ENCODE data around the gene DROSHA.

Gene DROSHA

GRCh38 chr5:31469466-31469865 is 62.4 kb downstream of the DROSHA start:
- DNase-seq, result no peak

DNA sequence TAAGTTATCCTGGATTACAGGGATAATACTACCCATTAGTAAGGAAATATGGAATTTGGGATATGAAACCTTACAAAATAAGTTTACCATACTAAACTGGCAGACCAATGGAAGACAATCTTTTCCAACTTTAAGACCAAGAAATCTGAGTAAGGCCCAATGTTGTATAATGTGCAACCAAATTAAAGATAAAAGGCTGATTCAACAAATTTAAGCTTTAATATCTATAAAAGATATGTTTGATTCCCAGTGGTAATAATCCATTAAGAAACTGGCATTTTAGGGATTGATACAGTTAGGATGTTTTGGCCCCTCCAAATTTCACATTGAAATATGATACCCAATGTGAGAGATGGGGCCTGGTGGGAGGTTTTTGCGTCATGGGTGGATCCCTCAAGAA is 66.6 kb downstream of the DROSHA start:
- no peak for DNase-seq

- DNase-seq, result no peak
These were observed 67.8 kb downstream of the DROSHA start for GRCh38 chr5:31464081-31464480.

DNA sequence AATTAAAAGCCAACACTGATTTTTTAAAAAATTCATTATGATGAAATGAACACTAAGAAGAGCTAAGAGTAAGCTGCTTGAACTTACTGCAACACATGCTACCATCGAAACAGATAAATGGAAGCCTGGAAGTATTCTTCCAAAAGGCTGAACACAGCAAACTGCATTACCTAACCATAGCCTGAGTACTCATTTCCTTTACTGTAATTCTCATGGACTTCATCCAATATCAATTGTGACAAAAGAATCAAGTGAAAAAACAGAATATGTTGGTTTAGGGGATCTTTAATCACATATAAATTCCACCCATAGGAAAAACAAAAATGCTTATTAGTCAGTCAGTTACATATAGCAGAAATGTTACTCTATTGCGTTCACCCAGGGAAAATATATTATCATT is 68.5 kb downstream of the DROSHA start:
- DNase-seq, result no peak

DNA sequence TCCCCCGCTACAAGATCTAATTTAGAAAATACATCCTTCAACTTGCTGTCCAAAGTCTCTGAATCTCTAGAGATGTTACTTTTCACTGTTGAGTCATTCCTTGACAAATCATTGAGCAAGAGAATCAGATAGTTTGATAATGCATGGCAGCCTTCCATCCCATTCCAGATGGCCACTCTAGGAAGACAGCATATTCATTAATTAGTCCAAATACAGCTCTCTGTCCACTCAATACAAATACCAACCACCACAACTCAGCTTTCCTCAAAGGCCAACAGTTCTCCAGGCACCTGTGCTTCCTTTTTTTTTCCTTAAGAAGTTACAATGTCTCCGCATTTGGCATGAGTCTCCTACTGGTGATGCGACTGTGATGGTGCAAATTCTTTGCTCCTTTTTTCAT is 72.3 kb downstream of the DROSHA start:
- DNase-seq, result no peak

DNA sequence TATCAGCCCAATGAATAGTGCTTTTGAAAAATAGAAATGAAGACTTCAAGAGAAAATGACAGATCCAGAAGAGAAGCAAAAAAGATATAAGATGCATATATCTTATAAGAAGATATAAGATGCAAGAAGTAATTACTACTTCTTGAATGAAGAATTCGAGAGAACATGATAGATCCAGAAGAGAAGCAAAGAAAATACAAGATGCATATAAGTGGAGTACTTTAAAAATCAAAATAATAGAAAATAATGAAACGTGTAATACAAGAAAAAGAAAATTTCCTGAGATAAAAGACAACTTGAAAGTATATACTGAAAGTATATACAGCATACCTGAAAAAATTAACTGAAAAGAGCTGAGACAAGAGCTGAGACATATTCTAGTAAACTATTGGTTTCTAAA is 76.7 kb downstream of the DROSHA start:
- no peak for DNase-seq

DNA sequence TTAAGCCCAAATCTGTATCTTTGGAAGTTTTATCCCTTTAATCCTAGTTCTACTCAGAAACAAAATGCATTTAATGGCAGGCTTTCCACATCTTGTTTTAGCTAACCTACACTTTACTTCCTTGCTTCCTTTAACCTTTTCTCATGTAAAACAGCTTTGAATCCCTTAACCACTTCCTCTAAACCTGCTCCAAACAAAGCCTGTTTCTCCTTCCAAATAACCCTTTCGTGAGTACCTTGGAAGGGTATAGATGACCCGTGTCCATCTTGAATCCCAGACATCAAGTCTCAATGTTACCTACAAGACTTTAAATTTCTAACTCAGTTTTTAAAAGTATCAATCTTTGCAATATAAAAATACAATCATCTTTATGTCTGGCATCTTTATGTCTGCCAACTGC is 78.4 kb downstream of the DROSHA start:
- DNase-seq, result no peak

DNA sequence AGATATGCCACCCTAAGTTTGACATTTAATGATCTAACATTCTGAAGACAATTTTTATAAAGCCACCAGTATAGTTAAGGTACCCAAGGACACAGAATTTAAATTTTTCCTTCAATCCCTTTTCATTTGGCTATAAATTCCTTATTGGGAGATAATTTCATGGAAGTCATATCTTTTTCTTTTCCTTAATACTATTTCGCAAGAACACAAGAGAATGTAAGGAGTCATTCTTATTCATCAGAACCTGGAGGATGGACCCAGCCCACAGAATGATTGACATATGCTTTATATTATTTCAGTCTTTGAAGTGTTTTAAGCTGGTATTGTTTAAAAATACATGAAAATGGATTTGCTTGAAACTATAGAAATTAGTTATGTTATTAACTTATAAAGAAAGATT is 79.6 kb downstream of the DROSHA start:
- DNase-seq, result no peak

DNA sequence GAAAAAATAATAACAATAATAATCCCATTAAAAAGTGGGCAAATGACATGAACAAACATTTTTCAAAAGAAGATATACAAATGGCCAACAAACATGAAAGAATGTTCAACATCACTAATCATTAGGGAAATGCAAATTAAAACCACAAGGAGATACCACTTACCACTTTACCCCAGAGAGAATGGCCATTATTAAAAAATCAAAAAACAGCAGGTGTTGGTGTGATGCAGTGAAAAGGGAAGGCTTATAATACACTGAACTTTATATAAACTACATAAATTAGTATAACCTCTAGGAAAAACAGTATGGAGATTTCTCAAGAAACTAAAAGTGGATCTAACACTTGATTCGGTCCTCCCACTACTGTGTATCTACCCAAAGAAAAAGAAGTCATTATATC is 81.9 kb downstream of the DROSHA start:
- no peak for DNase-seq

GRCh38 chr5:31449174-31449573 is 82.7 kb downstream of the DROSHA start:
- no peak for DNase-seq

- no peak for DNase-seq
These were observed 86.8 kb downstream of the DROSHA start for GRCh38 chr5:31445041-31445600.

GRCh38 chr5:31443572-31443971 is 88.3 kb downstream of the DROSHA start:
- DNase-seq, result no peak

DNA sequence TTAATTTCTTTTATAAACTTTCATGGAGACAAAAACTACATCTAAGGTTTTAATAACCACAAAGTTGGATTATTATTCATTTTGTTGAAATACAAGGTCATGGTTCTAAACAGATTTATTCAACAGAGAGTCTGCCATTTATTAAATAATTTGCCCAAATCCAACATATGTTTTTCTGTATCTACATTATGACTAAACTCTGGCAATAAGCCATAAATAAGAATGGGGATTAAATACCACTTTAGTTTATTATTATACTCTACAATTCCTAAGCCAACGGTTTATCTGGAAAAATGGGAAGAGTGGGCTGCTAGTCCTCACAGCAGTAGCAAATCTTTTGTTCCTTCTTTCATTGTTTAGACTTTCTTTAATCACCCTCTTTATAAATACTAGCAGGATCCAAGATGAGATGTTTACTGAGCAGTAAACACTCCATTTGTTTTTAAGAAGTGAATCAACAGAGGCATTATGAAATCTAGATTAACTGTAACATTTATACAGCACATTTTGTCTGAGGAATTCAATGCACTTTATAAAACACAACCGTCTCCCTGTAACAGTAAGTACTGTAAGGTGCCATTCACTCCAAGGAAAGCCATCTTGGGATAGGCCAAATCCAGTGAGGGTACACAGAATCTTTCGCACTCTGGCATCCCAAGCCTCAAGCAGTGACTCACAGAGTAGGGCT is 89.7 kb downstream of the DROSHA start:
- no peak for DNase-seq

- DNase-seq, result no peak
These were observed 95.0 kb downstream of the DROSHA start for GRCh38 chr5:31436851-31437250.

DNA sequence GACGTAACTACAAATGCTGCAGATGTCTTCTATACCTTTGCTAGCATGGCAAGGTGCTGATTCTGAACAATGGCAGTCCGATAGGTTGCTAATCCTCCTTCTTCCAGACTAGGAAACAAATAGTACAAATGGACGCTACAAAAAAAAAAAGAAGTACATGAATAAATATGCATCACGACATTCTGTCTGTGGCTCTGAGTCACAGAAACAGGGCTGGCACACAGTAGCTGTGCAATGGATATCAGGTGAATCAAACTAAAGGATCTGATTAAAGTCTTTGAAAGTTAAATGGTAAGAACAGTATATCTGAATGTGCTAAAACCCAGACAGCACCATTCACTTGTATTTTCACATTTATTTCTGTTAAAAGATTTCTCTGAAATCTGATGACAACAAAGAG is 96.2 kb downstream of the DROSHA start:
- no peak for DNase-seq

GRCh38 chr5:31434898-31435297 is 97.0 kb downstream of the DROSHA start:
- no peak for DNase-seq

GRCh38 chr5:31433229-31433628 is 98.7 kb downstream of the DROSHA start:
- no peak for DNase-seq

GRCh38 chr5:31427724-31428309 is 104.1 kb downstream of the DROSHA start:
- DNase-seq, result no peak

DNA sequence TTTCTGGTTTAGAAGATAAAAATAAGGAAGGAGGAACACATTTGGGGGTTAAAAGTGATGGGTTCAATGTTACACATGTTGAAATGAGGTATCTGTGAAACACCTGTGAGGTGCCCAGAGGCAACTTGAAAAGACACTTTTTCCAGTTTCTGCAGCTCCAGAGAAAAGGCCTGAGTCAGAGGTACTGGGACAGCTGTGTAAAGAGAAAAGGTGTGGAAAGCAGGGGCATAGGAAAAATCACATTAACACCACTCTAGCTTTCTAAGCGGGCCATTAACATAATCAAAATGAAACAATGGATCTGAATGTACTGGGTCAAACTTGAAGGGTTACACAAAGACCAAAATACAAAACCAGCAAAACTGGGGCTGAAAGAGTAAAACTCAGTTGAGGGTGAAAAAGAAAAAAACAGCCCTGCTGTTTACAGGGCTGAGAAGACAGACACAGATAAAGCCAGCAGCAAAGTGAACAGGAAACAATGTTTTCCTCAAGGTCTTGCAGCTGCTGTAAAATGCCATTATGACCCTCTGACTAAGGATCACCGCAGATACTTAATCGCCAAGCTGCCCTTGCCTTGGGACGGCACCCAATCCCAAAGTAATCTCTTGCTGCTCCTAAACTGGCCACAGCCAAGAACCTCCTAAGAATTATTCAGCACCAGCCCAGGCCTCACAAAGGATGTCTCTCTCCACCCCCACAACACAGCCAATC is 104.7 kb downstream of the DROSHA start:
- no peak for DNase-seq

DNA sequence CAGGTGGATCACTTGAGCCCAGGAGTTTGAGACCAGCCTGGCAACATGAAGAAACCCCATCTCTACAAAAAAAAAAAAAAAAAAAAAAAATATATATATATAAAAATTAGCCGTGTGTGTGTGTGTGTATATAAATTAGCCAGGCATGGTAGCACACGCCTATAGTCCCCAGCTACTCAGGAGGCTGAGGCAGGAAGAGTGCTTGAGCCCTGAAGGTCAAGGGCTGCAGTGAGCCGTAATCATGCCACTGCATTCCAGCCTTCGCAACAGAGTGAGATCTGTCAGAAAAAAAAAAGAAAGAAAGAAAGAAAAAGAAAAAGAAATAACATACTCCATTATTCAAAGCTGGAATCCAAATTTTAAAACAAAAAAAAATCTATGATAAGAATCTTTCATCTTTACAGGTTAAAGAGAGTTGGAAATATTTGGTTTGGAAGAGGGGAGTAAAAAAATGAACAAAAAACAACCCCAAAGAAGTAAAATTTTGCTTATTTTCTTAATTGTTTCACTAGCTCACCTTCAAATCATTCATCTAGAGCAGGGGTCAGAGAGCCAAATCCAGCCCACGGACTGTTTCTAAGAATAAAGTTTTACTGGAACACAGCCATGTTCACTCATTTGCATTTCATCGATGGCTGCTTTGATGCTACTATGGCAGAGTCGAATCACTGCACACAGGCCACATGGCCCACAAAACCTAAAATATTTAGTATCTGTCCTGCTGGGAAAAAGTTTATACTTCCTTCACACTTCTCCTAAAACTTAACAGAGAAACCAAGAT is 109.9 kb downstream of the DROSHA start:
- no peak for DNase-seq

- DNase-seq, result no peak
These were observed 114.4 kb downstream of the DROSHA start for GRCh38 chr5:31417512-31417911.

DNA sequence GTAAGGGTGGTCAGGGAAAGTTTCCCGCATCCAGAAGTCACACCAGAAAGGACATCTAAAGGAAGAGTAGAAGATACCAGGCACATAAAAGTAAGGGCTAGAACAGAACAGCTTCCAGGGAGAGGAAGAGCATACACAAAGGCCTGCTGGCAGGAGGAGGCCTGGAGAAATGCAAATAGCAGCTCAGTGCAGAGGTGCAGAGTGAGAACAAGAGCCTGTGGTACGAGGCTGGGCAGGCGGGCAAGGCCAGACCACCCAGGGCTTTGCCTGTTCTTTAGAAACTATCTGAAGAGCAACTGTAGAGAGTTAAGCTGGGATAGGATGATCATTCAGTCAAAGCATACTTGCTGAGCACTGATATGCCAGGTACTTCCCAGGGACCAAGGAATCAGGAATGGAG is 115.3 kb downstream of the DROSHA start:
- no peak for DNase-seq

- no peak for DNase-seq
These were observed 115.9 kb downstream of the DROSHA start for GRCh38 chr5:31415960-31416359.

Data from CD4-positive, alpha-beta T cell treated with Interleukin-4 for 4 hours (primary cell).